8988T (cell line): ENCODE data around the gene TMEM88.
A peak's percentile ranks its signal among the peaks of the same experiment; 100 is the strongest.
"Not testable (repeated sequence)": the region's sequence is repeated elsewhere in the genome, so short reads cannot be mapped to it uniquely, and the experiment has no call there.

Experiments
- DNase-seq: peaks from one replicate; pipeline ENCODE4 v3.0.0; 2011

Gene TMEM88

DNA sequence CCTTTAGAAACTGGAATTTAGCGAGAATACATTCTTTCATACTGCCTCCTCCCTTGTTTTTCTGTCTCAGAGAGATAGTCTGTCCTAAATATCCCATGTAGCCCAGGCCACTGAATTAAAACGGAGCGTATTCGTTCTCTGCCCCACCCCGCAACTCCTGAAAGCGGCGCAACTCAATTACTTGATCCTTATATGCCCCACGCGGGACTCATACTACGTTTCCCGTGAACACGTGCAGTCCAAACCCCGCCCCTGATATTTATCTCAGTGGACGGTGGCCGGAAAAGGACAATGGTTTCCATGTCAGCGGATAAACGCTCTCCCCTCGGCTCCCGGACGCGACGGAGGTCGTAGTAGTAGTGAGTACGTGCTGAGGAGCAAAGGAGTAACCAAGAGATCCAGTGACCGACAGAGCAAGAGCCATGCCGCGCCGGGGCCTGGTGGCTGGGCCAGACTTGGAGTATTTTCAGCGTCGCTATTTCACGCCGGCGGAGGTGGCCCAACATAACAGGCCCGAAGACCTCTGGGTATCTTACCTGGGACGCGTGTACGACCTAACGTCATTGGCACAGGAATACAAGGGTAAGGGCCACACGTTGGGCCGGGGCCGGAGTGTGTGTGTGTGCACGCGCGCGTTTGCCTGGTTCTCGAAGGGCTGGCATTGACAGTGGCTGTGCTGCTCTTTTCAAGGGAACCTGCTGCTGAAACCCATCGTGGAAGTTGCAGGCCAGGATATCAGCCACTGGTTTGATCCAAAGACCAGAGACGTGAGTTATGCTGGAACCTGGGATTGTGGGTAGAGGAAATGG lies 3.1 kb downstream of the TMEM88 start, which contains the start of gene CYB5D1:
Gene CYB5D1 (plus strand): TSS at position 291 of the 809 bp plus-strand sequence. CDS start 132 bp downstream, at position 423.
- no peak for DNase-seq

DNA sequence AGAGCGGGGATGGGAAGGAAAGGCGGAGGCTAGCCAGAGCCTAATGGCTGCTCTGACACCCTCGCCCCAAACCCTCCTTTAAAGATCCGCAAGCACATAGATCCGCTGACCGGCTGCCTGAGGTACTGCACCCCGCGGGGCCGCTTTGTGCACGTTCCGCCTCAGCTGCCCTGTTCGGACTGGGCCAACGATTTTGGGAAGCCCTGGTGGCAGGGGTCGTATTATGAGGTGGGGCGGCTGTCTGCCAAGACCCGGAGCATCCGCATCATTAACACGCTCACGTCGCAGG lies 3.6 kb downstream of the TMEM88 start:
- DNase-seq, result no peak

DNA sequence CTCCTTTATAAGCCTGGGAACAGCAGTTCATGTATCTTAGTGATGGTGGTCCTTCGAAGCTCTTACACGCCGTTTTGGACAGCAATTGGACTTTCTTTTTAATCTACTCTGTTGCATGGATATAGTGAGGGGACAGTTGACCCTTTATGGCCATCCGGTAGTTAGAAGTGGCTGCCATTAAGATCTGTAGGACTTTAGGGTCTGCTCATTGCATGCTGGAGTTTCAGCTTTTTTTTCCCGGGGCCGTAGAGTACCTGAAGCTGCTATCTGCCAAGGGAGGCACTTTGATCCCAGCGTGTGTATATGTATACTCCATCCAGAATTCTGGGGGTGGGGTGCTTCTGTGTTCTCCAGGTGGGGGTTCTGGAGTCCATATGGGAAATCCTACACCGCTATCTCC lies 4.2 kb downstream of the TMEM88 start:
- no peak for DNase-seq

DNA sequence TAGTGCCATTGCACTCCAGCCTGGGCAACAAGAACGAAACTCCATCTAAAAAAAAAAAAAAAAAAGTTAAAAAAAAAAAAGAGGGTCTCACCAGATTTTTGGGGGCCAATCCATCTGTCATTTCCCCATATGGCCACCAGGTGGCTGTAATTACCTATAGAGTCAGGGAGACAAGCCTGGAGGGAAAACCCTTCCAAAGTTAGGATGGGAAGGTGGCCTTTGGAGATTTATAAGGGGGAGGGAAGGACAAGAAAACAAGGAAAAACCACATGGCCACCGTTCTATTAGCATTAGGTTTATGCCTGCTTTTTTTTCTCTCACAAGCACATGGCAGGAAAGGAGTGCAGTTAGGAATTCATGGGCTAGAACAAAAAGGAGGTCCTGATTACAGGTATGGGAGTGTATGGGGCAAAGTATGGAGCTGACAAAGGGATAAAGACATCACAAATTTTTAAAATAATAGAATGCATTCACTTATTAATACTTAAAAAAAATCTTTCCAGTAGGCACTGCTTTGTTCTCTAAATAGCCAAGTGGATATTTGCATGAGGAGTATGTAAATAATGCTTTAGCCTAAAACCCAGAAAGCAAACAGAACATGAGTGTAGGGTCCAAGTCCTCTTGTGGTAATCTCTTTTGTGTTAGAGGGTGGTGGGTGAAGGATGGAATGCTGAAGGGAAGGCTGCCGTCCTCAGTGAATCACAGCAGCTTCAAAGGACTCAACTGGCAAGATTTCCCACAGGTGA lies 8.0 kb downstream of the TMEM88 start:
- DNase-seq, result no peak

DNA sequence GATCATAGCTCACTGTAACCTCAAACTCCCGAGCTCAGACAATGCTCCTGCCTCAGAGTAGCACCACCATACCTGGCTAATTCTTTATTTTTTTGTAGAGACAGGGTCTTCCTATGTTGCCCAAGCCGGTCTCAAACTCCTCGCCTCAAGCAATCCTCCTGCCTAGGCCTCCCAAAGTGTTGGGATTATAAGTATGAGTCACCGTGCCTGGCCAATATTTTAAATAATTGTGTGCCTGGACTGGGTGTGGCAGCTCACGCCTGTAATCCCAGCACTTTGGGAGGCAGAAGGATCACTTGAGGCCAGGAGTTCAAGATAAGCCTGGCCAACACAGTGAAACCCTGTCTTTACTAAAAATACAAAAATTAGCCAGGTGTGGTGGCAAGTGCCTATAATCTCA lies 9.5 kb downstream of the TMEM88 start:
- not testable (repeated sequence) for DNase-seq

GRCh38 chr17:7864995-7865650 lies 10.3 kb downstream of the TMEM88 start:
- no peak for DNase-seq

GRCh38 chr17:7867881-7868329 lies 13.0 kb downstream of the TMEM88 start:
- no peak for DNase-seq

- no peak for DNase-seq
These were observed 18.2 kb downstream of the TMEM88 start for GRCh38 chr17:7873051-7873450.

- DNase-seq, result no peak
These were observed 21.0 kb downstream of the TMEM88 start for GRCh38 chr17:7875804-7876370.

GRCh38 chr17:7878234-7878633 lies 23.4 kb downstream of the TMEM88 start:
- no peak for DNase-seq

DNA sequence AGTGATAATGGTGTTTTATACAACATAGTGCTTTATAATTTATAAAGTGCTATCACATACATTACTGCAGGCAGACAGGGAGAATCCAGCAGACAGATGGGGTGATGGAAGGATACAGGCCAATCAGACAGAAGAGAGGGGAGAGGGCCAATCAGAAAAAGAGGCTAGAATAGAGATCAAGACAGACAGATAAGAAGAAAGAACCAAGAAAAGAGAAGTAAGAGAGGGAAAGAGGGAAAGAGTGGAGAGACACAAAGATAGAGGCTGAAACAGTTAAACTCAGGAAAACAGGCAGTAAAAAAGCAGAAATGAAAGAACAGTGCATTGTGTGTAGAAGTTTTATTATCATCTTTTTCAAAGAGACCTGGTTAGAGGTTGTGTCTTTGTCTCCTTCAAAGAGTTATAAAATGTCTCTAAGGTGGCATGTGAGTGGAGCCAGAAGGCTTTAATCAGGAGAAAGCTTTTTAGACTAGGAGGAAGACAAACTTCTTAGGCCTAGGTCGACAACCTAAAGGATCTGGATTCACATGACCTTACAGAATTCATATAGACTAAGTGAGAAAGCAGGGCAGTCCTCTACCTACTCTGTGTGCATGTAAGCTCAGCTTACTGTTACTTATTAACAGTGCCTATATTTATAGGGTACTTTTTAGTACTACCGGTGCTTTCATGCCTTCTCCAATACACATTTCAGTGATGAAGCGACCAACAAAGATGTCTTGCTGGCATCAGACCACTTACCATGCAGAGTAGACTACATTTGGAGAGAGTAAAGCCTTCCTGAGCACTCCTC lies 25.4 kb downstream of the TMEM88 start:
- DNase-seq, result no peak

DNA sequence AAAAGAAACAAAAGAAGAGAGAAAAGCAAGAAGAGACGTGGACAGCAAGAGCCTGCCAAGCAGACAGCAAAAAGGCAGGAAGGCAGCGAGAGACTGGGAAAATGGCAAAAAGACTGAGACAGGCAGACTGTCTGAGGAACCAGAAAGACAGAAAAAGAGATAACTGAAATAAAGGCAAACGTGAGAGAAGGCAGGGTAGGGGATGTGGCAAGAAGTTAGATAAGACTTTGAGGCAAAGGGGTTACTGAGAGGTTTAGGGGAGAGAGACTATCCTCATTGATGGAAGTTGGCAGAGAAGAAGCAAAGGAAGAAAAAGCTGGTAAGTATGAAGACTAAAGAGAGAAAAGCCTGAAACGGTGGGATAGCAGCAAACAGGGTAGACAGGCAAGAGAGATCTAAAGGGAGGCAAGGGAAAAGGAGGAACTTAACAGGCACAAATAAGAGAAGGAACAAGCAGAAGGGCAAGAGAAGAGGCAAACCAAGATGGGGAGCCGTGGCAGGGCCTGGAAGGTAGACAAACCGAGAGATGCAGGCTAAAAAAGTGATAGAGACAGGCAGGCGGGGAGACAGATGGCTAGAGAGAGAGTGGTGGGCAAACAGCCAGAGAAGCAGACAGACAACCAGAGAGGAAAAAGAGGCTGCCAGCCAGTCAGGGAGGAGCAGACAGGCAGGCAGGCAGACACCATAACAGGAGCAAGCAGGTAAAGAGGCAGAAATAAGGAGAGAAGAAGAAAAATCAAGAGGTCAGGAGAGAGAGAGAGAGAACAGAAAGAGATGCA lies 26.6 kb downstream of the TMEM88 start:
- DNase-seq, result no peak

GRCh38 chr17:7882068-7882467 lies 27.2 kb downstream of the TMEM88 start:
- DNase-seq, result no peak

DNA sequence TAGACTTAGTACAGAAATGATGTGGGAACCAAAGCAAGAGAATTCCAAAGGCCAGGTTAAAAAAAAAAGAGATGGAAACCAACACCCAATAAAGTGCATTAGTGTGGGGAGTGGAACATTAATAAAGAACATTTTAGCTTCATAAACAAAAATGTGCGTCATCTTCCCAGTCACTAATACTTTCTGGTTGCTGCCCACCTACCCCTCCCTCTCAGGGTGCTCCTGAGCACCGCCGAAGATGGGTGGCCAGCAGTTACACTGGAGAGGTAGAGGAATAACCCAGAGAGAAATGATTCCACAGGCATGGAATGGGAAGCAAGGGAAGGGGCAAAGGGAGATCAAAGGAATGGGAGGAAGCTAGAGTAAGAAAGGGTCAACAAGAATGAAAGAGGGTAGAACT lies 27.8 kb downstream of the TMEM88 start:
- no peak for DNase-seq

DNA sequence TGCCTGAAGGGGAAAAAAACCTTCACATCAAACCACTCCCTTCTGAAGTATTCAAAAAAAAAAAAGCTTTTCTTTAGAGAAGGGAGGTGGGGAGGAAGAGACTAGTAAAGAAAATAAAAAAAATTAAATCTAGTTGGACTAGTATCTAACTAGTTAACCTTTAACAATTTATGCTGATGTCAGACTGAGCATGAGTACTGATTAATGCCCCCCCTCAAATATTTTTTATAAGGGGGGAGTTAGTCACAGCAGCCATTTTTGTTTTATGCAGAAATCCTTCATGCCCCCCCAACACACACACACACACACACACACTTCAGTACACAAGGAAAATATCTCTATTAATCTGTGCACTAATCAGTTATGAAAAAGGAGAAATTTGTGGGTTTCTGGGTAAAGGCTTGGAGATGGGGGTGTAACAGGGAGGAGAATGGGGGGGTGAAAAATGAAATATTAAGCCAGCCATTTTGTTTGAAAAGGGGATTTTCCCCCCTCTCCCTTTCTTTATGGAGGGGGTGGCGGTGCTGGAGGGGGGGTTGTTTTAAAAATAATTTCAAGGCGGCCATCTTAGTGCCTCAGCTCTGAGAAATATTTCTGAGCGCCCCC lies 29.0 kb downstream of the TMEM88 start:
- DNase-seq, result no peak

DNA sequence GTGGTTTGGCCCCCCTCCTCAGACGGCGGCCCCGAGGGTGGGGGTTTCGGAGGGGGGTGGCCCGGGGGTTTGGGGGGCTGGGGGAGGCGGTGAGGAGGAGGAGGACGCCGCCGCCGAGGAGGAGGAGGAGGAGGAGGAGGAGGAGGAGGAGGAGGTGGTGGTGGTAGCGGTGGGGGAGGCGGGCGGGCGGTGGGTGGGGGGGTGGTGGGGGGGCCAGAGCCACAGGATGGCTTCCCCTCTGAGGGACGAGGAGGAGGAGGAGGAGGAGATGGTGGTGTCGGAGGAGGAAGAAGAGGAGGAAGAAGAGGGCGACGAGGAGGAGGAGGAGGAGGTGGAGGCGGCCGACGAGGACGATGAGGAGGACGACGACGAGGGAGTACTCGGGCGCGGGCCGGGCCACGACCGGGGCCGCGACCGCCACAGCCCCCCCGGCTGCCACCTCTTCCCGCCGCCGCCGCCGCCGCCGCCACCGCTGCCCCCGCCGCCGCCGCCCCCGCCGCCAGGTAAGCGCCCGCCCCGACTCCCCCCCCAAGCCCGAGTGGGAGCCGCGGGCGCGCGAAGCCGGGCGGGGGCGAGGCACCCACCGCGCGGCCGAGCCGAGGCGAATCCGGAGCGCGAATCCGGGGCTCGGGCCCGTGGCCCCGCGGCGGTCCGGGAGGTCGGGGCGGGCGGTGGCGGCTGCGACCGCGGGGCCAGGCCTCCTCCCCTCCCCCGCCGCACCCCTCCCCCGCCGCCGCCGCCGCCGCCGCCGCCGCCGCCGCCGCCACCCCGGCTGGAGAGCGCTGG lies 29.9 kb downstream of the TMEM88 start:
- DNase-seq, result no peak

DNA sequence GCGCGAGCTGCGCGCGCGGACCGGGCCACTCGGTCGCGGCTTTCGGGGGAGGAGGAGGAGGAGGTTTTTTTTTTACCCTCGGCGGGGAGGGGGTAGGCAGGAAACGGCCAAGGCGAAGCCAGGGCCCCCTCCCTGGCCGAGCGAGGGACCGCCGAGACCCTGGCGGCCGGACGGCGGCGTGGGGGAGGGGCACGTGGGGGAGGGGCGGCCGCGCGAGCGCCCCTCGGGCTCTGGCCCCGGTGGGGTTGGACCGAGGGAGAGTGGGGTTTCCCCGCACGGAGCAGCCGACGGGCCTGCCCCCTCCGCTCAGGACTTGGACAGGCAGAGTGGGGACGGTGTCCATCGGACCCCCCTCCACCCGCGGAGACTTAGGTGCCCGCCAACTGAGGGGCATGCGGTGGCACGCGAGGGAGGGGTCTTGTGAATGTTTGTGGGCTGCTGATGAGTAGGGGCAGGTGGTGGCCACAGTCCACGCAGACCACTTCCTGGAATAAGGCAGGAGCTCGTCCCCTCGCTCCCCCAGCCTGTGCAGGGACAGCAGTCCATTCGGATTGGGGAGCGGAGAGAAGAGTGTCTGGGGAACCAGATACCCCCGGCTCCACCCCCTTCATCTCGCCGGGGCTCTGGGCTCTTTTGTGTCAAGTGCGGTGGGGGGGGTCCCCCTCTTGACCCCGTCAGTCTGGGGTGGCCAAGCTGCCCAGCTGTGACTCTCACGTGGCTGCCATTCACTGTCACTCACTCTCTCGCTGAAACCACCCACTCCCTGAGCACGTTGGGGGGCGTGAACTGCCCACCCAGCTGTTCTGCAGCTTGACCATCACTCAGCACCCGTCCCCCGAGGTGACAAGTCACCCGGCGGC lies 30.7 kb downstream of the TMEM88 start:
- peak; percentile 58 for DNase-seq

DNA sequence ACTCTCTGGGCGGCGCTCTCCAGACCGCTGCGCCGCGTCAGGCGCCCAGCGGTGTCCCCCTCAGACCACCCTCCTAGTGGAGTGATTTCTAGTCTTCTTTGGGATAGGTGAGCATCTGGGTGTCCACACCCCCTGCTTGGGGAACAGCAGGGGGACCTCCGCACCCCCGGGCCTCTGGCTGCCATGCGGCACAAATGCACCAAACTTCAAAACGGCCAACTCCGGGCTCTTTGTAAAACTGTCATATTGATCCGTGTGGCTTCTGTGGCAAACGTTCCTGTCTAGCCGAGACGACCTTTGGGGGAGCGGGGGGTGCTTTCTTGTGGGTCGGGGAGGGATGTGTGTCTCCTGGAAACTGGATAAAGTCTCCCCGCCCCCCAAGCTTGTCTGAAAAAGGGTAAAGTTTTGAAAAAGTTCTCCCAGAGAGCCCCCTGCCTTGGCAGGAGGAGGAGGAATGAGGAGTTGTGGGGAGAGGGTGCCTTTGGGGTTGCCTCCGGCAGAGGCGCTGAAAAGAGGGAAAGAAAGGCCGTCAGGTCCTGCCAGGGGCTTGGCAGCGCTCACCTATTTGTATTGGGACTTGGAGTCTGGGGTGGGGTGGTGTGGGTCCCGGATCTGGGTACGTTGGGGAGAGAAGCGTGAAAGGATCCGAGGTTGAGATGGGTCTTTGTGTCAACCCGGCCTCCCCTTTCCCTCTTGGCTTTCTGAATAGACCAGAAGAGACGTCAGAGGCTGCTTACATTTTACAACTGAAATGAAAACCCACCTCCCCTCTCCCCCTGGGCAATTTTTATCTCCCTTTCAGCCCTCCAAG lies 31.6 kb downstream of the TMEM88 start:
- no peak for DNase-seq

- DNase-seq, result no peak
These were observed 32.2 kb downstream of the TMEM88 start for GRCh38 chr17:7887038-7887481.
